ENCODE data around the gene CEBPG. TPM values are rescaled to one million over a fixed set of nuclear protein-coding genes. Genes with fewer than 3 reads are reported as not detected.

Gene CEBPG
- total RNA-seq, 1 experiment from 2014 or later: 41.5 TPM

DNA sequence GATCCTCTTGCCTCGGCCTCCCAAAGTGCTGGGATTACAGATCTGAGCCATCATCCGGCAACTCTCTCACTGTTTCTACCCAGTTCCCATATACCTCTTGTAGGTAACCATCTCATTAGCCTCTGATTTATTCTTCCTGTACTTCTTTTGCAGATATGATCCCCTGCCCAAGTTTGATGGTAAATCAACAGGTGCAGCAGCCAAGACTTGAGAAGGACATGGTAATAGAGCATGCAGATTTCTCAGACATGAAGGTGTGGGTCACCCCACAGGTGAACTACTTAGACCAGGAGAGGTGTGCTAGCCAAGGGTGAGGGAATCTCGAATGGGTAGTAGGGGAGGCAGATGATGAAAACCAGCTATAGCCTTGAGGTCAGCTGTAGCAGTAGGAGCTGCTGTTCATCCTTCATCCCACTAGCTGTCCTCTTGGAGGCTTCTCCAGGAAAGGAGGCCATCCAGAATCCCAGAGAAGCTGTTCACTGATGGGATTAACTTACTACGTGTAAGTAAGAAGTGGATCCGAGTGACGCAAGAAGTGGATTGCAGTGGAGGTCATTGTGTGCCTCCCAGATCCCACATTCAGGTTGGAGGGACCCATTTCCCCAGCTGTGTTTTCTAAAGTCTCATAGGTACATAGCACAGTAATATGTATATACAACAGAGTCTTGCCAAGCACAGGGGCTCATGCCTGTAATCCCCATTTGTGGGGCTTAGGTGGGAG is 10.8 kb upstream of the CEBPG start:
- in situ Hi-C loops (cut with HindIII; ENCODE audit: low pct_unique_long_range_greater_than_20kb, low sequenced_read_pairs) (no loop called here), intact Hi-C loops (cut with micrococcal nuclease; ENCODE audit: unreplicated experiment) (no loop called here)
- CTCF ChIA-PET: no interaction called here
- POLR2A ChIA-PET: interaction anchor here (0.6 kb wide), 2 partner anchors 25 to 821 kb away, joined by 3 to 4 read pairs; no protein-coding TSS in a partner anchor
- H3K27ac ChIP-seq (ENCODE audit: low read length): no peak overlapping the region
- DNase-seq (ENCODE audit: low read depth, low spot score) (no peak), ATAC-seq (no peak)
- H3K4me1 ChIP-seq (ENCODE audit: control insufficient read depth, insufficient read depth, low read length): no peaks in the 10 kb centered on the region
- H3K4me3 ChIP-seq (ENCODE audit: low read depth in 2 of 2, low read length in 2 of 2): no peak overlapping the region
- TF ChIP-seq TCF7L2 (IDR thresholded peaks at IDR 0.05; ENCODE audit: low read depth, low read length): no peak
- TF ChIP-seq, protein P1, sequence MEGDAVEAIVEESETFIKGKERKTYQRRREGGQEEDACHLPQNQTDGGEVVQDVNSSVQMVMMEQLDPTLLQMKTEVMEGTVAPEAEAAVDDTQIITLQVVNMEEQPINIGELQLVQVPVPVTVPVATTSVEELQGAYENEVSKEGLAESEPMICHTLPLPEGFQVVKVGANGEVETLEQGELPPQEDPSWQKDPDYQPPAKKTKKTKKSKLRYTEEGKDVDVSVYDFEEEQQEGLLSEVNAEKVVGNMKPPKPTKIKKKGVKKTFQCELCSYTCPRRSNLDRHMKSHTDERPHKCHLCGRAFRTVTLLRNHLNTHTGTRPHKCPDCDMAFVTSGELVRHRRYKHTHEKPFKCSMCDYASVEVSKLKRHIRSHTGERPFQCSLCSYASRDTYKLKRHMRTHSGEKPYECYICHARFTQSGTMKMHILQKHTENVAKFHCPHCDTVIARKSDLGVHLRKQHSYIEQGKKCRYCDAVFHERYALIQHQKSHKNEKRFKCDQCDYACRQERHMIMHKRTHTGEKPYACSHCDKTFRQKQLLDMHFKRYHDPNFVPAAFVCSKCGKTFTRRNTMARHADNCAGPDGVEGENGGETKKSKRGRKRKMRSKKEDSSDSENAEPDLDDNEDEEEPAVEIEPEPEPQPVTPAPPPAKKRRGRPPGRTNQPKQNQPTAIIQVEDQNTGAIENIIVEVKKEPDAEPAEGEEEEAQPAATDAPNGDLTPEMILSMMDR (IDR thresholded peaks at IDR 0.05): no peak
- TF ChIP-seq POLR2AphosphoS5 (IDR thresholded peaks at IDR 0.05; ENCODE audit: low read depth, low read length): no peak
- TF ChIP-seq, protein P2, sequence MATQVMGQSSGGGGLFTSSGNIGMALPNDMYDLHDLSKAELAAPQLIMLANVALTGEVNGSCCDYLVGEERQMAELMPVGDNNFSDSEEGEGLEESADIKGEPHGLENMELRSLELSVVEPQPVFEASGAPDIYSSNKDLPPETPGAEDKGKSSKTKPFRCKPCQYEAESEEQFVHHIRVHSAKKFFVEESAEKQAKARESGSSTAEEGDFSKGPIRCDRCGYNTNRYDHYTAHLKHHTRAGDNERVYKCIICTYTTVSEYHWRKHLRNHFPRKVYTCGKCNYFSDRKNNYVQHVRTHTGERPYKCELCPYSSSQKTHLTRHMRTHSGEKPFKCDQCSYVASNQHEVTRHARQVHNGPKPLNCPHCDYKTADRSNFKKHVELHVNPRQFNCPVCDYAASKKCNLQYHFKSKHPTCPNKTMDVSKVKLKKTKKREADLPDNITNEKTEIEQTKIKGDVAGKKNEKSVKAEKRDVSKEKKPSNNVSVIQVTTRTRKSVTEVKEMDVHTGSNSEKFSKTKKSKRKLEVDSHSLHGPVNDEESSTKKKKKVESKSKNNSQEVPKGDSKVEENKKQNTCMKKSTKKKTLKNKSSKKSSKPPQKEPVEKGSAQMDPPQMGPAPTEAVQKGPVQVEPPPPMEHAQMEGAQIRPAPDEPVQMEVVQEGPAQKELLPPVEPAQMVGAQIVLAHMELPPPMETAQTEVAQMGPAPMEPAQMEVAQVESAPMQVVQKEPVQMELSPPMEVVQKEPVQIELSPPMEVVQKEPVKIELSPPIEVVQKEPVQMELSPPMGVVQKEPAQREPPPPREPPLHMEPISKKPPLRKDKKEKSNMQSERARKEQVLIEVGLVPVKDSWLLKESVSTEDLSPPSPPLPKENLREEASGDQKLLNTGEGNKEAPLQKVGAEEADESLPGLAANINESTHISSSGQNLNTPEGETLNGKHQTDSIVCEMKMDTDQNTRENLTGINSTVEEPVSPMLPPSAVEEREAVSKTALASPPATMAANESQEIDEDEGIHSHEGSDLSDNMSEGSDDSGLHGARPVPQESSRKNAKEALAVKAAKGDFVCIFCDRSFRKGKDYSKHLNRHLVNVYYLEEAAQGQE (IDR thresholded peaks at IDR 0.05; ENCODE audit: insufficient read depth in 1 of 2, low read depth in 2 of 2, low read length in 1 of 2): no peak
- TF ChIP-seq SIN3A (IDR thresholded peaks at IDR 0.05; ENCODE audit: borderline replicate concordance, insufficient read depth, low read depth, low read length): no peak
- H3K27me3 ChIP-seq (ENCODE audit: control insufficient read depth, insufficient read depth, low read length): peaks cover 8% of the 10 kb centered on the region
- no peaks in the 10 kb centered on the region for H3K36me3 ChIP-seq (ENCODE audit: control insufficient read depth, insufficient read depth, low read length)
- H3K9me3 ChIP-seq (ENCODE audit: control insufficient read depth, insufficient read depth, low read depth, low read length): no peaks in the 10 kb centered on the region
- no TSS peak for BruUV-seq (replicated peaks)

DNA sequence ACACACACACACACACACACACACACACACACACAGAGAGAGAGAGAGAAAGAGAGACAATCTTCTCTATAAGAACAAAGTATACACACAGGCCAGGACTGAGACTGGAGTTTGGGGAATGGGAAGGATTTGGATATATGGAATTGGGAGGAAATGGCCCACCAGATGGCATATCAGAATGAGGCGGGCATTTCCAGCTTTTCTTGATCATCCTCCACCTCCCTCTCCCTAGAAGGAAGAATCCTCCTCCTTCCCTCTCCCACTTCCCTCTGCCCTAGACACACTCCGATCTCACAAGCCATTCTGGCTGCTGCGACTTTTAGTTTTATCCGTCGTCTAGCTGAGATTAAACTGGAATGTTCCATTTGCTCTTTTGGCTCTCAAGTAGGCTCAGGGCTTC is 10.0 kb upstream of the CEBPG start:
- ATAC-seq (no peak), DNase-seq (ENCODE audit: low read depth, low spot score) (no peak)
- intact Hi-C loops (cut with micrococcal nuclease; ENCODE audit: unreplicated experiment): no loop called here
- Histone ChIP-seq H3K4me1 (ENCODE audit: control insufficient read depth, insufficient read depth, low read length) (no peaks in the 10 kb centered on the region), H3K4me3 (ENCODE audit: low read depth in 2 of 2, low read length in 2 of 2) (no peak overlapping the region), H3K27ac (ENCODE audit: low read length) (no peak overlapping the region), H3K36me3 (ENCODE audit: control insufficient read depth, insufficient read depth, low read length) (no peaks in the 10 kb centered on the region), H3K27me3 (ENCODE audit: control insufficient read depth, insufficient read depth, low read length) (peaks cover 8% of the 10 kb centered on the region), H3K9me3 (ENCODE audit: control insufficient read depth, insufficient read depth, low read depth, low read length) (no peaks in the 10 kb centered on the region)
- no TSS peak for BruUV-seq (replicated peaks)
- no peak for TF ChIP-seq POLR2AphosphoS5 (IDR thresholded peaks at IDR 0.05; ENCODE audit: low read depth, low read length)
- TF ChIP-seq TCF7L2 (IDR thresholded peaks at IDR 0.05; ENCODE audit: low read depth, low read length): no peak
- TF ChIP-seq, protein P1 (IDR thresholded peaks at IDR 0.05): no peak
- TF ChIP-seq SIN3A (IDR thresholded peaks at IDR 0.05; ENCODE audit: borderline replicate concordance, insufficient read depth, low read depth, low read length): no peak
- TF ChIP-seq, protein P2 (IDR thresholded peaks at IDR 0.05; ENCODE audit: insufficient read depth in 1 of 2, low read depth in 2 of 2, low read length in 1 of 2): no peak
- in situ Hi-C loops (cut with HindIII; ENCODE audit: low pct_unique_long_range_greater_than_20kb, low sequenced_read_pairs): no loop called here
- CTCF ChIA-PET: no interaction called here
- POLR2A ChIA-PET: interaction anchor here (0.6 kb wide), 1 partner anchor 26 kb away, joined by 4 read pairs; no protein-coding TSS in a partner anchor

Data from Panc1 (cell line).